GM12878 (cell line): ENCODE data around the gene ANGEL1.

Source experiments
- BCL11A ChIP-seq: IDR thresholded peaks from 2 replicates; pipeline ENCODE4 v1.6.1; 2011; ENCODE audit warnings: low read depth, low read length
- CTCF ChIP-seq, 3 experiments: IDR thresholded peaks in 2 of 3; conservative IDR thresholded peaks in 1 of 3; 2 replicates each; pipeline ENCODE4 v1.5.1; 2011; ENCODE audit warnings: low read depth in 3 of 3, low read length in 3 of 3, mild to moderate bottlenecking in 3 of 3, control low read depth in 2 of 3, moderate library complexity in 2 of 3, inconsistent platforms in 1 of 3, mixed read lengths in 1 of 3; ENCODE audit not compliant: control insufficient read depth in 2 of 3, insufficient read depth in 1 of 3; ENCODE audit errors: extremely low read depth in 1 of 3
- DPF2 ChIP-seq: fragments of 450-650 bp; IDR thresholded peaks from 2 replicates; pipeline ENCODE4 v1.6.1; 2017; ENCODE audit warnings: mild to moderate bottlenecking
- EGR1 ChIP-seq, 2 experiments: IDR thresholded peaks; 1 replicate in 1 of 2; 2 replicates in 1 of 2; pipeline ENCODE4 v1.6.1; 2011 to 2012; ENCODE audit warnings: low read depth in 2 of 2, low read length in 2 of 2, borderline replicate concordance in 1 of 2, mild to moderate bottlenecking in 1 of 2, moderate library complexity in 1 of 2
- HDGF ChIP-seq: fragments of 450-650 bp; IDR thresholded peaks from 2 replicates; pipeline ENCODE4 v1.6.1; 2016; ENCODE audit warnings: antibody characterized with exemption
- NR2F1 ChIP-seq: fragments of 450-650 bp; conservative IDR thresholded peaks from 2 replicates; pipeline ENCODE4 v1.6.1; 2017; ENCODE audit warnings: mild to moderate bottlenecking
- POLR2A ChIP-seq: IDR thresholded peaks from 2 replicates; pipeline ENCODE4 v1.6.1; 2011; ENCODE audit warnings: low read depth, mild to moderate bottlenecking, low read length
- SREBF2 ChIP-seq: IDR thresholded peaks from 2 replicates; pipeline ENCODE4 v1.6.1; 2012; ENCODE audit warnings: mild to moderate bottlenecking, low read length
- TF ChIP-seq, protein P1 (sequence below): IDR thresholded peaks from 2 replicates; pipeline ENCODE4 v1.6.1; 2012; ENCODE audit warnings: mild to moderate bottlenecking, low read depth, low read length
- TF ChIP-seq, protein P2 (sequence below): IDR thresholded peaks from 2 replicates; pipeline ENCODE4 v1.6.1; 2012; ENCODE audit warnings: low read depth, low read length, improper control_type of control experiment

DNA sequence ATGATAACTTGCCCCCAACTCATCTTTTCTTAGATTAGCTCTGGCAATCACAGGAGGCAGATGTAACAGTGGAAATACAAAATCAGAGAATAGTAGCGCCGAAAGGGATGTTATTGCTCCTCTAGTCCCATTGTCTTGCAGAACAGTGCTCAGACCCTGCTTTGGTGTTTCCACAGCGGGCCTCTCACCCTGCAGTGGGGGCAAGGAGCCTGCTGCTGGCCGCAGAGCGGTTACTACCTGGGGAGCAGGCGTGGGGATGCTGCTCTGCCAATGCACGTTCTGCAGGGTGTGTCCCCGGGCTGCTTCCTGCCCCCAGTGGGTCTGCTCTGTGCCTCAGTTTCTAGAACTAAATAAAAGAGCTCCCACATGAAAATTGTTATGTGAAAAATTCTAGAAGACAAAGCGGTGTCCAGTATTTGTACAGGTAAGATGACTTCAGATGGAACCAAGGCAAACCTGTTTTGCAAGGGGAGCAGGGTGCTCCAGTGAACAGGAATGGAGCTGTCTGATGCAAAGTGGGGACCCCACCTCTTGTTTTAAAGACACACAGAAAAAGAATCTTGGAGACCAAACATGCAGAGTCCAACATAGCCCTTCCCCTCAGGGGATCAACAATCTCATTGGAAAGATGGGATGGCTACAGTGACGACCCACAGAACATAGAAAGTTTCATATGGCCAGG is 49.0 kb upstream of the ANGEL1 start:
- TF ChIP-seq NR2F1 = no peak
- TF ChIP-seq DPF2 = no peak
- no peak for TF ChIP-seq CTCF (IDR thresholded peaks at IDR 0.05 in 2 of 3, conservative IDR thresholded peaks at IDR 0.05 in 1 of 3; ENCODE audit: control insufficient read depth in 2 of 3, extremely low read depth in 1 of 3, insufficient read depth in 1 of 3, low read depth in 3 of 3, low read length in 3 of 3)
- TF ChIP-seq BCL11A = no peak
- no peak for TF ChIP-seq POLR2A
- TF ChIP-seq, protein P1, sequence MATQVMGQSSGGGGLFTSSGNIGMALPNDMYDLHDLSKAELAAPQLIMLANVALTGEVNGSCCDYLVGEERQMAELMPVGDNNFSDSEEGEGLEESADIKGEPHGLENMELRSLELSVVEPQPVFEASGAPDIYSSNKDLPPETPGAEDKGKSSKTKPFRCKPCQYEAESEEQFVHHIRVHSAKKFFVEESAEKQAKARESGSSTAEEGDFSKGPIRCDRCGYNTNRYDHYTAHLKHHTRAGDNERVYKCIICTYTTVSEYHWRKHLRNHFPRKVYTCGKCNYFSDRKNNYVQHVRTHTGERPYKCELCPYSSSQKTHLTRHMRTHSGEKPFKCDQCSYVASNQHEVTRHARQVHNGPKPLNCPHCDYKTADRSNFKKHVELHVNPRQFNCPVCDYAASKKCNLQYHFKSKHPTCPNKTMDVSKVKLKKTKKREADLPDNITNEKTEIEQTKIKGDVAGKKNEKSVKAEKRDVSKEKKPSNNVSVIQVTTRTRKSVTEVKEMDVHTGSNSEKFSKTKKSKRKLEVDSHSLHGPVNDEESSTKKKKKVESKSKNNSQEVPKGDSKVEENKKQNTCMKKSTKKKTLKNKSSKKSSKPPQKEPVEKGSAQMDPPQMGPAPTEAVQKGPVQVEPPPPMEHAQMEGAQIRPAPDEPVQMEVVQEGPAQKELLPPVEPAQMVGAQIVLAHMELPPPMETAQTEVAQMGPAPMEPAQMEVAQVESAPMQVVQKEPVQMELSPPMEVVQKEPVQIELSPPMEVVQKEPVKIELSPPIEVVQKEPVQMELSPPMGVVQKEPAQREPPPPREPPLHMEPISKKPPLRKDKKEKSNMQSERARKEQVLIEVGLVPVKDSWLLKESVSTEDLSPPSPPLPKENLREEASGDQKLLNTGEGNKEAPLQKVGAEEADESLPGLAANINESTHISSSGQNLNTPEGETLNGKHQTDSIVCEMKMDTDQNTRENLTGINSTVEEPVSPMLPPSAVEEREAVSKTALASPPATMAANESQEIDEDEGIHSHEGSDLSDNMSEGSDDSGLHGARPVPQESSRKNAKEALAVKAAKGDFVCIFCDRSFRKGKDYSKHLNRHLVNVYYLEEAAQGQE = no peak
- no peak for TF ChIP-seq SREBF2
- TF ChIP-seq, protein P2, sequence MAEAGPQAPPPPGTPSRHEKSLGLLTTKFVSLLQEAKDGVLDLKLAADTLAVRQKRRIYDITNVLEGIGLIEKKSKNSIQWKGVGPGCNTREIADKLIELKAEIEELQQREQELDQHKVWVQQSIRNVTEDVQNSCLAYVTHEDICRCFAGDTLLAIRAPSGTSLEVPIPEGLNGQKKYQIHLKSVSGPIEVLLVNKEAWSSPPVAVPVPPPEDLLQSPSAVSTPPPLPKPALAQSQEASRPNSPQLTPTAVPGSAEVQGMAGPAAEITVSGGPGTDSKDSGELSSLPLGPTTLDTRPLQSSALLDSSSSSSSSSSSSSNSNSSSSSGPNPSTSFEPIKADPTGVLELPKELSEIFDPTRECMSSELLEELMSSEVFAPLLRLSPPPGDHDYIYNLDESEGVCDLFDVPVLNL = no peak
- no peak for TF ChIP-seq EGR1 (IDR thresholded peaks at IDR 0.05; ENCODE audit: borderline replicate concordance in 1 of 2, low read depth in 2 of 2, low read length in 2 of 2)
- no peak for TF ChIP-seq HDGF
